Esophagus muscularis mucosa (tissue), 3 donors: ENCODE measurements around the gene PODXL2.

Experiments used
- CTCF ChIP-seq, 3 experiments: fragments of 200-600 bp in 2 of 3; fragments of 450-650 bp in 1 of 3; sonication (generic) in 2 of 3; IDR thresholded peaks; one replicate each; pipeline ENCODE4 v1.5.1; 2017 to 2019; ENCODE audit warnings: antibody characterized with exemption in 3 of 3, mild to moderate bottlenecking in 2 of 3, moderate library complexity in 1 of 3
- EP300 ChIP-seq: sonication (generic); formaldehyde crosslinking; IDR thresholded peaks from one replicate; pipeline ENCODE4 v1.6.1; 2017; ENCODE audit warnings: antibody characterized with exemption

GRCh38 chr3:127625821-127626220, 3.2 kb upstream of the PODXL2 start:
- TF ChIP-seq CTCF (IDR thresholded peaks at IDR 0.05) (no peak), EP300 (no peak)
